NCI-H1694 treated with DMSO at 0.1 percent for 48 hours (cell line): ENCODE data around the gene KIF16B.

Experiments used
- DNase-seq: peaks from one replicate; lab custom pipeline; 2025; lab: John Stamatoyannopoulos, UW

Gene KIF16B

GRCh38 chr20:16400234-16400633 lies 173.0 kb downstream of the KIF16B start:
- no peak for DNase-seq

- DNase-seq = no peak
Measured at GRCh38 chr20:16399801-16400200, 173.4 kb downstream of the KIF16B start.

- no peak for DNase-seq
Measured at GRCh38 chr20:16397086-16397485, 176.2 kb downstream of the KIF16B start.

- no peak for DNase-seq
Measured at GRCh38 chr20:16395366-16395765, 177.9 kb downstream of the KIF16B start.

GRCh38 chr20:16394784-16395183 lies 178.5 kb downstream of the KIF16B start:
- DNase-seq = no peak

- no peak for DNase-seq
Measured at GRCh38 chr20:16393836-16394235, 179.4 kb downstream of the KIF16B start.

GRCh38 chr20:16393297-16393696 lies 180.0 kb downstream of the KIF16B start:
- DNase-seq = no peak

GRCh38 chr20:16392346-16392745 lies 180.9 kb downstream of the KIF16B start:
- no peak for DNase-seq

GRCh38 chr20:16390991-16391390 lies 182.3 kb downstream of the KIF16B start:
- no peak for DNase-seq

- no peak for DNase-seq
Measured at GRCh38 chr20:16388731-16389130, 184.5 kb downstream of the KIF16B start.

- no peak for DNase-seq
Measured at GRCh38 chr20:16387666-16388065, 185.6 kb downstream of the KIF16B start.

- no peak for DNase-seq
Measured at GRCh38 chr20:16385891-16386290, 187.4 kb downstream of the KIF16B start.

- DNase-seq = no peak
Measured at GRCh38 chr20:16385462-16385861, 187.8 kb downstream of the KIF16B start.

GRCh38 chr20:16381444-16381843 lies 191.8 kb downstream of the KIF16B start:
- DNase-seq = no peak

GRCh38 chr20:16378712-16379370 lies 194.4 kb downstream of the KIF16B start:
- DNase-seq = no peak

GRCh38 chr20:16378122-16378521 lies 195.1 kb downstream of the KIF16B start:
- no peak for DNase-seq

GRCh38 chr20:16369441-16369840 lies 203.8 kb downstream of the KIF16B start:
- no peak for DNase-seq

- DNase-seq = no peak
Measured at GRCh38 chr20:16368645-16369292, 204.5 kb downstream of the KIF16B start.

- DNase-seq = no peak
Measured at GRCh38 chr20:16367948-16368560, 205.2 kb downstream of the KIF16B start.

GRCh38 chr20:16366529-16366928 lies 206.7 kb downstream of the KIF16B start:
- no peak for DNase-seq

- DNase-seq = no peak
Measured at GRCh38 chr20:16364320-16364687, 208.9 kb downstream of the KIF16B start.

GRCh38 chr20:16363506-16364319 lies 209.5 kb downstream of the KIF16B start:
- DNase-seq = no peak

- DNase-seq = no peak
Measured at GRCh38 chr20:16362642-16363041, 210.6 kb downstream of the KIF16B start.
